NCI-H146 treated with DMSO at 0.1 percent for 48 hours (cell line): ENCODE results near the gene LONP2.
"Not testable (repeated sequence)": the region's sequence is repeated elsewhere in the genome, so short reads cannot be mapped to it uniquely, and the experiment has no call there.

ENCODE experiments used
- DNase-seq: peaks from one replicate; lab custom pipeline; 2025; ENCODE audit not compliant: unreplicated experiment; lab: John Stamatoyannopoulos, UW

The LONP2 gene

DNA sequence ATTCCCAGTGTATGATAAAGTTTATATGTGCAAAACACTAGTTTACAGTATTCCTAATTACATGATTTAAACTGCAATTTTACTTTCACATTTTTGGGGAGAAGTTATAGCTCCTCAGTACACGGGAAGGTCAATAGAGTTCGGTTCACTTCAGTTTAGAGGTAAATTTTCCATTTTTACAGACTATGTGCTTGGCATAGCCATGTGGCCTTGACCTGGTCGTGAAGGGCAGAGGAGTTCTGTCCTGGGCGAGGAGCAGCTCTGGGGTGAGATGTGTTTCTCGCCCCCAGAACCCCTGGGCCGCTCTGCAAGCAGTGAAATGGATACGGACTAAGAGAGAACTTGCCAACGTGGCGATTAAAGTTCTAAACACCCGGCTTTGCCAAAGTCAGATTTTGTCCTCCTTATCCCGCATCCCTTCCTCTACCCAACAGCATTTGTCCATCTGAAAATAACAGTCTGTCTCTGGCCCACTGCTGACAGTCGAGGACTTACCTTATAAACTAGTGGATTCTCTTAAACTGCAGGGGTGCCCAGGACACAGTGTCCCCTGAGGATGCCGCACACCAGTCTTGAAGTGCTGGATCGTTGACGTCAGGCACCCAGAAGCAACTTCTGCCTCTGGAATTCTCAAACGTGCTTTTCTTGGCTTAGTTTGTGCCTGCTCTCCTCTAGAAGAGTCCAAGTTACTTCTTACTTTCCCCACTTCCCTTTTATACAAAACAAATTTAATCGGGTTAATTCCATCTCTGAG lies 142.6 kb downstream of the LONP2 start:
- no peak for DNase-seq

DNA sequence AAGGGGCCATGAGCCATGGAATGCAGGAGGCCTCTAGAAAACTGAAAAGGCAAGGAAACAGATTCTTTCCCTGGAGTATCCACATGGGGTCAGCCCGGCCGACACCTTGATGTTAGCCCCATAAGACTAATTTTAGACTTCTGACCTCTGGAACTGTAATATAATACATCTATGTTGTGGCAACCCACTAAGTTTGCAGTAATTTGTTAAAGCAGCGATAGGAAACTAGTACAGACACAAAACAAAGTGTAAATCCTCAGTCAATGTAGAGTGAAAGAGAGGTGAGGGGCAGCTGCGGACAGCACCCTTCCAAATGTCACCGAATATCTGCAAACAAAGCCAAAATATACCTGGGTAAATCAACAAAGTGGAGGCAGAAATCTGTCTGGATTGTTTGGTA lies 148.3 kb downstream of the LONP2 start:
- DNase-seq = no peak

DNA sequence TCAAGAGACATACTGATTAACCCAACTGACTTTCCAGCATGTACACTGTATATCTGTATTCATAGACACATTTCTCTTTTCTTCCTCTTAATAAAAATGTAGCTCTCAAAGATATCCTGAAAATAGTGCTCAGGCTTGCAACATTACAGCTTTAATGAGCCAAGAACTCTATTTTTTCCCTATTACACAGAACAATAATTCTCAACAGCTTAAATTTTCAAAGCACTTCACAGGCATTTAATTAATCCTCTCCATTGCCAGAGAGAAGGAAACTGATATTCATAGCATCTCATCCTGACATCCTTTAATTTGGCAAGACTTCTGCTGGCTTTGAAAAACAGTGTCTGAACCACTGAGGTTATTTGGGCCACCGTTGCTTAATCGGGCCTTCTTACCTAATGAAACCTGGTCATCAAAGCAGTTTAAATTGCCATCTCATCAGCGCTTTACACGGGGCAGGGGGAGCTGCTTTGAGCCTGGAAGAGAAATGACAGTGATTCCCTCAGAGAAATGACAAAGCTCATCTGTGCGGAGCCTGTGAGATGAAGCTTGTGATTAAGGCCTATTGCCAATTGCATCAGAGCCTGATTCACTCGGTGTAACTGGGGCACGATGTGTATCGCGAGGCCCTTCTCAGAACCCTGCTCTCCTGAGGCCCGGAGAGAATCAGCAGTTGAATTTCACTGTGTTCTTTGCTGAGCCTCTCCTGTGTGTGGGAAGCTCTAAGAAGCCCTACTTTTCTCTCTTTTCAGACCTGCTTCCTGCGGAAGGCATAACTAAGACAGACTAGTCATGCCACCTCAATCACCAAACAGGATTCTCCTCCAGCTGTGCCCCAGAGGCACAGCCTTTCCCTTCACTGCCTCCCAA lies 149.6 kb downstream of the LONP2 start:
- no peak for DNase-seq

DNA sequence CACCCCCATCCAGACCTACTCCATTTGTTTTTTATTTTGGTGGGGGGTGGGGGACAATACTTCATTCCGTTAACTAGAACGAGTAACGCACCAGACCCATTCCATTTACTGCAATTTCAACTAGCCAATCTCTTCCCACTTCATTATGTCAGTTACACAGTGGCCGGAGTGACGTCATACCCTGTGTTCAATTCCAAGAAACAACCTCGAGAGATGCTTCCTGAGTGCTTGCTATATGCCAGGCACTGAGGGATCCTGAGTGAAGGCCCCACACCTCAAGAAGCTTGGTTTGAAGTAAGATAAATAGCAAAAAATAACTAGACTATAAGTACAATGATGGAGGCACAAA lies 150.2 kb downstream of the LONP2 start:
- DNase-seq = no peak

DNA sequence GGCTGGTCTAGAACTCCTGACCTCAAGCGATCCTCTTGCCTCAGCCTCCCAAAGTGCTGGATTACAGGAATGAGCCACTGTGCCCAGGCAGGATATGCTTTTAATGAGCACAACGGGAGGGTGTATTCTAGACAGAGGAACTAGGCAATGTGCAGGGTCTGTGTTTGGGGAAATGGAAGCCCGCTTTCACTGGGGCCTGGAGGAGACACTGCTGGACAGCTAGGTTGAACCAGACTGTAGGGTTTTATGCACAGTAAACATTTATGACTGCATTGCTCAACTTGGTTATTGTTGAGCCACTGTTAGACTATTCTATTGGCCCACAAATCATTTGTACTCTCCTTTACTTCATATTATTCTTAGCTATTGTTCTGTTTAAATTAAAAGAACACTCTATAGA lies 151.3 kb downstream of the LONP2 start:
- no peak for DNase-seq

DNA sequence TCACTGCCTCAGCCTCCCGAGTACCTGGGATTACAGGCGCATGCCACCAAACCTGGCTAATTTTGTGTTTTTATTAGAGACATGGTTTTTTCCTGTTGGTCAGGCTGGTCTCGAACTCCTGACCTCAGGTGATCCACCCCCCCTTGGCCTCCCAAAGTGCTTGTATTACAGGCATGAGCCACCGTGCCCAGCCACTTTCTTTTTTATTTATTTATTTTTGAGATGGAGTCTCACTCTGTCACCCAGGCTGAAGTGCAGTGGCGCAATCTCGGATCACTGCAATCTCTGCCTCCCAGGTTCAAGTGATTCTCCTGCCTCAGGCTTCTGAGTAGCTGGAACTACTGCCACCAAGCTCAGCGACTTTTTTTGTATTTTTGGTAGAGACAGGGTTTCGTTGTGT lies 158.4 kb downstream of the LONP2 start:
- DNase-seq = not testable (repeated sequence)

DNA sequence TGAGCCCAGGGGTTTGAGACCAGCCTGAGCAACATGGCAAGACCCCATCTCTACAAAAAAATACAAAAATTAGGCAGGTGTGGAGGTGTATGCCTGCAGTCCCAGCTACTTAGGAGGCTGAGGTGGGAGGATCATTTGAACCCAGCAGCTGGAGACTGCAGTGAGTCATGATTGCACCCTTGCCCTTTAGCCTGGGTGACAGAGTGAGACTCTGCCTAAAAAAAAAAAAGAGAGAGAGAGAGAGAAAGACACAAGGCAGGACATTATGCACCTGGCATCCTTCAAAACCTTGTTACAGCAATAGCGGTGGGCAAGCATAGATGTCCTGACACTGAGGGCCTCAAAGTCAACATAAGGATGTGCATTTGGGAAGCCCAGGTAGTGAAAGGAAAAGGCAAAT lies 161.1 kb downstream of the LONP2 start:
- DNase-seq = no peak

DNA sequence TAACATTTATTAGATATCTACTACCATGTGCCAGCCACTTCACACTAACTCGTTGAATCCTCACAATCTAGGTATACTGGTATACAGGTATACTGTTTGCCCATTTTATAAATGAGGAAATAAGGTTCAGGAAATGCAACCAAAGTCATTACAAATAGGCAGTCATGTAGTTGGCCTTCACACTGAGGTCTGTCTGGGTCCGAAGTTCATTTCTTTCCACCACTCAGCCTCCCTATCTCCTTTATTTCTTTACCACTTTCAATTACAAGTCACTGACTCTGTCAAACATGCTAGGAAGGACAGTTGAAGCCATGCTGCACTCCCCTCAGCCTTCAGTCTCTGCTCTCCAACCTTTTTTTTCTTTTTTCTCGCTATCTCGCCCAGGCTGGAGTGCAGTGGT lies 161.8 kb downstream of the LONP2 start:
- no peak for DNase-seq
